SKM-1 treated with dmso at 0.1 percent for 144 hours (cell line): ENCODE measurements around the gene SUN2.

Source experiments
- DNase-seq: peaks from one replicate; lab custom pipeline; 2025; ENCODE audit not compliant: unreplicated experiment; lab: John Stamatoyannopoulos, UW

SUN2 gene

DNA sequence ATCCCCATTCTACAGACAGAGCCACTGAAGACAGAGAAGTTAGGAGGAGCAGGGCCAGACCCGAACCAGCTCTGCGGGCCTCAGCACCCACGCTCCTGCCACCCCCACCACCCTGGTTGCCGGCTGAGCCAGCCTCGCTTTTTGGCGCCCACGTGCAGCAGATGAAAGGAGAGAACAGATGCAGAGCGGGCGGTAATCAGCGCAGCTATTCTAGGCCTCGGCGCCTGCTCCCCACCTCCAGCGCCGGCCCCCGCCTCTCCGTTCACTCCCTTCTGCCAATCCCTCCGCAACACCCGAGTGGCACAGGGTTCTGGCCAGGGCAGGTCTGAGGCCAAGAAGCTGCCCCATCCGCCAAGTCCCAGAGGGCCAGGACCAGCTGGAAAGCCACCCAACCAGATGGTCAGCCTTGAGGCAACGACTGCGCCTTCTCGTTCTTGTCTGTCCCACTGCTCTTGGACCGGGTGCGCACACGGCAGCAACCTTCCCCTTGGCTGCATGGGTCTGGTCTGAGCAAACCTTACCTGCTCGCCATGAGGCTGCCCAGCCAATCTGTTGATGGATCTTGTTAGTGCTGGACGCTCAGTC is 21.4 kb upstream of the SUN2 start:
- no peak for DNase-seq

DNA sequence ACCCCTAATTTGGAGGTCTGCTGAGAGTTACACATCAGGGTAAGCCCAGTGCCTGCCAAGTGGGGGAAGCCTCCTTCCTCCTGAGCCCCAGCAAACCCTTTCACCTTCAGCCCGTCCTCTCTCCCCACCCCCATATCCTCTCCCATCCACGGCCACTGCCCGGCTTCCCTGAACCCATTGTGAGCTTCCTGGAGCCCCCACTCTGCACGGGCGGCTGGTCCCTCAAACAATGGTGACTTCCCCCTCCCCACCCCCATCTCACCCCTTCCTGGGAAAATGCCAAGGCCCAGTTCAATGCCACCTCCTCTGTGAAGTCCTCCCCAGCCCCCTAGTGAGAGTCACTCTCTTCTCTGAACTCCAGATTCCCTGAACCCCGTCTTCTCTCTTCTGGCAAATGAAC is 20.3 kb upstream of the SUN2 start:
- DNase-seq = no peak

DNA sequence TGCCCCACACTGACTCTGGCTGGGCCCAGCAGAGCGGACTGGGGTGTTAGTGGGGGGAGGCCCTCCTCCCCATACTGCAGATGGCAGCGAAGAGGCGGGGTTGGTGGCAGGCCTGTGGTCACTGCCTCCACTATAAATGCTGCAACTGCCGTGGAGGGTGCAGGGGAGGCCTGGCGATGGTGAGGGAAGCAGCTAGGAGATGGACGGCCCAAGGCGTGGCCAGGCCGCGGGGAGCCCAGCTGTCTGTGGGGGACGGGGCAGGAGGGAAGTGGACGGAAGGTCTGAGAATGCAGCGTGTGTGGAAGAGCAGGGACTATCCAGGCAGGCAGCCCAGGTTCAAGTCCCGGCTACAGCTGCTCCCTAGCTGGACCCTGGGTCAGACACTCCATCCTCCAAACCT is 19.9 kb upstream of the SUN2 start:
- no peak for DNase-seq

DNA sequence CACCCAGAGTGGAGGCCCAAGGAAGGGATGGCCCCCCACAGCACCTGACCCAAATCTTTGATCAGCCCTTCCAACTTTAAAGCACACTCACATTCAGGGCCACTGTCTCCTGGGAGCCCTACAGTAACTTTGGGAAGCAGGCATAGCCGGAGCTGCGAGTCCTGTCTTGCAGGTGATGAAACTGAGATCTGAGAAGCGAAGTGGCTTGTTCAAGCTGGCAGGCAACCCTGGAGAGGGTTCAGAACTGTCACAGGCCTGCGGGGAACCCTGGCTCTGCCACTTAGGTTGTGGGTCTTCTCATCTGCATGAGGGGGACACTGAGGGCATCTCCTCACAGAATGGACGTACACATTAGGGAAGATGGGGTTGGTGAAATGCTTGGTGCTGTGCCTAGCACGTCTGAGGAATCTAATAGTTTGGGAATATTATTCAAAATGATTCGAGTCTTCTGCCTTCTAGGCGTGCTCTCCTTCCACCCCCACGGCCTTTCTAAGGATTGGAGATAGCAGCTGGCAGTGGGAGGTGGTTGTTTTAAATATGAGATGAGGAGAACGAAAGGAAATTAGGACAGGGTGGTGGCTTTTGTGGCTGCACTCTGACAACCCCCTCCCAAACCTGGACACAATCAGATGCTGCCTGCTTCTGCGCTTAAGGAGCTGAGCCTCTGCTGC is 18.8 kb upstream of the SUN2 start:
- DNase-seq = no peak

DNA sequence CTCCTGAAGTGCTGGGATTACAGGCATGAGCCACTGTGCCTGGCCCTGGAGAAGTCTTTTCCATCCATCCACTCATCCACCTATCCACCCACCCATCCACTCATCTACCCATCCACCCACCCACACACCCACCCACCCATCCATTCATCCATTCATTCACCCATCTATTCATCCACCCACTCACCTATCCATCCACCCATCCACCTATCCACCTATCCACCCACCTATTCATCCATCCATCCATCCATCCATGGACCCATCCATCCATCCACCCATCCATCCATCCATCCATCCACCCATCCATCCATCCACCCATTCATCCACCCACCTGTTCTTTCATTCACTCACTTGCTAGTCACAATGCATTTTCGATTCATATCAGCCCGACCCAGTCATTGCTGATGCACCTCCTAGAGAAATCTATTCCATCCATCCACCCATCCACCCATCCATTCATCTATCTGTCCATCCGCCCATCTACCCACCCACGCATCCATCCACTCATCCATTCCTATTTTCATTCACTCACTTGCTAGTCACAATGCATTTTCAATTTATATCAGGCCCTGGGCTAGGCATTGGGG is 17.7 kb upstream of the SUN2 start:
- DNase-seq = no peak

DNA sequence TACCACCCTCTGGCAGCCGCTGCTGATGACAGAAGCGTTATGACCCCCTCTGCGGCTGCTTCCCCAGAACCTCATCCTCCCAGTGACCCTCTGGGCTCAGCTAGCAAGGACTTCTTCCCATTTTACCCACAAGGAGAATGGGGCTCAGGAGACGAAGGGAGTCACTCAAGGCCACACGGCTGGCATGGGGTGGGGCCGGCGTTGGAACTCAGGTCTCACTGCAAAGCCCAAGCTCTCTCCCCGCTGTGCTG is 16.8 kb upstream of the SUN2 start:
- no peak for DNase-seq

DNA sequence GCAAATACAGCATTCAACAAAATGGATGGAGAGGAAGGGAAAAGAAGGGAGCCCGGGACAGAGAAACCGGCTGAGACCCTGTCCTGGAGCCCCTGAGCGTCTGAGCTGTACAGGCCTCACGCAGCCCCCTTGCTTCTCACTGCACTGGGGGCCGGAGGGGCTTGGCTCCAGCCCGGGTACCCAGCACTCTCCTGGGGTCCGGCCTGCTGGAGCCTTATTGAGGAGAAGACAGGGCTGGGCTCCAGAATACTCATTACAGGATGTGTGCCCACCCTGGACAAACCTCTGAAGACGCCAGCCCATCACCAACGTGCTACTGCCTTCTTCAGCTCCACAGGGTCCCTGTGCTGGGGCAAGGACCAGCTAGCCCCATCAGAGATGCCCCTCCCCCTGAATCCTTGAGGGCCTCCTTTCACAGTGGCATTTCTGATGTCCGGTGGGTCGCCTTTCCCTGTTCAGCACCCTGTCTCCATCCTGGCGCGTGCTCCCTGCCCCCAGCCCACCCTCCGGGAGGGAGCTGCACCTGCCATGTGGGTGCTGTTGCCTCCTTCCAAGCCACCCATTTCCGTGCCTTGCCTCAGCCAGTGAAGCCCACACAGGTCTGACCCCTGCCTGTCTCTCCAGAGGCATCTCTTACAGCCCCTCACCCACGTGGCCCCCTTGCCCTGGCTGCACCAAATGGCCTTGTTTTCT is 14.6 kb upstream of the SUN2 start:
- DNase-seq = no peak

DNA sequence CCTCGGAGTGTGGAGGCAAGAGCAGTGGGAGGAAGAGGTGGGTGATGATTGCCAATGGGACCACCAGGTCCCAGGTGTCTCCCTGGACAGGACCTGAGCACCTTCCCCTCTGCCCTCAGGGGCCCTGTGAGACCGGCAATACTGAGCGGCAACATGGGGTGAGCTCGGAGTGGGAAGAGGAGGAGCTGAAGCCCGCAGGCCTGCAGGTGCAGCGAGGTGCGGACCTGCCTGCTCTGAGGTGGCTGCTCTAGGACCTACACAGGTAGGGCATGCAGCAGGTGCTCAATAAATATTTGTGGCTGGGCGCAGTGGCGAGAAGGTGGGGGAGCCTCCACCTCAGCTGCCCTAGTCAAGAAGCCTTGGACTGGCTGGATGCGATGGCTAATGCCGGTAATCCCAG is 12.2 kb upstream of the SUN2 start:
- DNase-seq = no peak

DNA sequence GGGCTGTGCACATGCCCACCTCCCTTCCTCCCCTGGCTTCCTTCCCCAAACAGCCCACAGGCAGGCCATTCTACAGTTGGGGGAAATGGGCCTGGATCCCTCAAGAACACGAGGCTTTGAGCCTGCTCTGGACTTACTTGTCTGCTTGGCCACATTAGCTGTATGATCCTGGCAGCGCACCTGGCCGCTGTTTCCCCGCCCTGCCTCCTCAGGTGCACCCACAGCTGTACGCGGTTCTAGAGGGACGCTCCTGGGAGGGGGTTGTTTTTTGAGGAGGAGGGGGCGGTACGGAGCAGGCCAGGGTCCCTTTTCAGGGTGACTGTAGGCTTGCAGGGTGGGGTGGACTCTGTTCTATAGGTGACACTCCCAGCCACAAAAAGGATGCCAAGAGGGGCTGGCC is 11.5 kb upstream of the SUN2 start:
- no peak for DNase-seq

DNA sequence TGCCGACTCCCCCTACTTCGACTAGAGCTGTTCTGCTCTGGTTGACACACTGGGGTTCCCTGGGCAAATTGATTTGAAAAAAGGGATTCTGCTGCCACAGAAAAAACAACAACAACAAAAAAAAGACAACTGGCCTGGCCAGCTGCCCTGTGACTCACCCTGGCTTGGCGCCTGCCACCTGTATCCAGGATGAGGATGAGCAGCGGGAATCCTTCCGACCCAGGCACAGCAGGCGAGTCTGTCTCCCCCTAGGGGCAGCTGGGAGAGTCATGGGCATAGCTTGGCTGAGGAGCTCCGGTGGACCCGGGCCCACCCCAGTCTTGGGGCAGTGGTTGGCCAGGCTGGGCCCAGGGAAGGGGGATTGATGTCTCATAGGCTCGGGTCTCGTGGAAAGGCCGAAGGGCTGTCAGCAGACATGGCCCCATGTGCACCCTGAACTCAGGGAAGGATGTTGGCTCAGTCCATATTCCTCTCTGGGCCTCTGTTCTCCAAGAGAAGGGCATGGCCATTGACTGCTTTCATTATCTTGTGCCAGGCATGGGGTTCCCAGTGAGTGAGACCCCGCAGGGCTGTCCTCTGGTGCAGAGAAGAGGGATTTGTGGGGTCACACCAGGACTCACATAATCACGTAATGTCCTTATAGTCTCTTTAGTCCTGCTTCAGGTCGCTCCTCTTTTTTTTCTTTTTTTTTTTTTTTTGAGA is 10.4 kb upstream of the SUN2 start:
- no peak for DNase-seq

DNA sequence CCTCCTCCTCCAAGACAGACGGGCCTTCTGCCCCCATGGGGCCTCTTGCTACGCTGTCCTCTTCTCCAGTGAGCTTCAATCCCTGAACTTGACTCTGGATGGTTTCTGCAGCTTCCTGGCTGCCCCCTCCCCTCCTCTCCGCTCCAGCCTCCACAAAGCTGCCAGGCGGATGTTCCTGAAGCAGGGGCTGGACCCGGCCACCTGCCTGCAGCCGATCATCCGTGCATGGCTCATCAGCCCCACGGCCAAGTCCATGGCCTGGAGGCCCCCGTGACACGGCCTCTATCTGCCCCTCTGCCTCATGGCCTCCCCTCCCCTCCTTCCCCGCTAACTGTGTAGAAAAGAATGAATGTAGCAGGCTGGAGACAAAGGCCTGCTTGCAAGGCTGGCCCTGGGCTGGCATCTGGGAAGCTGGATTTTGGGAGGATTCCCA is 6.8 kb upstream of the SUN2 start:
- no peak for DNase-seq

DNA sequence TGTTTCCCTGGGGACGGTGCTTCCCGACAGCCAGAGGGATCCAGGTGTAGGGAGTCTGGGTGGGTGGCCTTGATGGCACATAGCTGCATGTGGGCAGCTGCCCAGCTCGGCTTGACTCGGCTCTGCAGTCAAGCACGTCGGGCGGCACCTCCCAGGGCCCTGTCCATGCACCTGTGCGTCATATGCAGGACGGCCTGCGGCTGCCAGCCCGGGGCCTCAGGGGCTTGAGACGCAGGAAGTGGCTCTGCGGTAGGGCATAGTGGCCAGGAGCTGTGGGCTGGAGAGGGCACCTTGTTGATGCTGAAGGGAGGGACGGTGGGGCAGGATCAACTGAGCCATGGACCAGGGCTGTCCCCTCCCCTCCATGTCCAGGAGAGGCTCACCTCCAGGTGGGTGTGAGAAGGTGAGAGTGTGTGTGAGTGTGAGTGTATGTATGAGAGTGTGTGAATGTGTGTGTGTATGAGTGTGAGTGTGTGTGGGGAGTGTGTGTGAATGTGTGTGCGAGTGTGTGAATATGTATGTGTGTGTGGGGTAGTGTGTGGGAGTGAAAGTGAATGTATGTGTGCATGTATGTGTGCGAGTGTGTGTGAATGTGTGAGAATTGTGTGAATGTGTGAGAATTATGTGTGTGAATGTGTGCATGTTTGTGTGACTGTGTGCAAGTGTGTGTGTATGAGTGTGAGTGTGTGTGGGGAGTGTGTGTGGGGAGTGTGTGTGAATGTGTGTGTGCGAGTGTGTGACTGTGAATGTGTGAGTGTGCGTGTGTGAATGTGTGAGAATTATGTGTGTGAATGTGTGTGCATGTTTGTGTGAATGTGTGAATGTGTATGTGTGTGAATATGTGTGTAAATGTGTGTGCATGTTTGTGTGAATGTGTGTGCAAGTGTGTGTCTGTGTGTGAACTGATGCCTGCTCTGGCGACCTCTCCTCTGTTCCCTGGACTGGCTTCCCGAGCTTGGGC is 5.7 kb upstream of the SUN2 start:
- DNase-seq = no peak

DNA sequence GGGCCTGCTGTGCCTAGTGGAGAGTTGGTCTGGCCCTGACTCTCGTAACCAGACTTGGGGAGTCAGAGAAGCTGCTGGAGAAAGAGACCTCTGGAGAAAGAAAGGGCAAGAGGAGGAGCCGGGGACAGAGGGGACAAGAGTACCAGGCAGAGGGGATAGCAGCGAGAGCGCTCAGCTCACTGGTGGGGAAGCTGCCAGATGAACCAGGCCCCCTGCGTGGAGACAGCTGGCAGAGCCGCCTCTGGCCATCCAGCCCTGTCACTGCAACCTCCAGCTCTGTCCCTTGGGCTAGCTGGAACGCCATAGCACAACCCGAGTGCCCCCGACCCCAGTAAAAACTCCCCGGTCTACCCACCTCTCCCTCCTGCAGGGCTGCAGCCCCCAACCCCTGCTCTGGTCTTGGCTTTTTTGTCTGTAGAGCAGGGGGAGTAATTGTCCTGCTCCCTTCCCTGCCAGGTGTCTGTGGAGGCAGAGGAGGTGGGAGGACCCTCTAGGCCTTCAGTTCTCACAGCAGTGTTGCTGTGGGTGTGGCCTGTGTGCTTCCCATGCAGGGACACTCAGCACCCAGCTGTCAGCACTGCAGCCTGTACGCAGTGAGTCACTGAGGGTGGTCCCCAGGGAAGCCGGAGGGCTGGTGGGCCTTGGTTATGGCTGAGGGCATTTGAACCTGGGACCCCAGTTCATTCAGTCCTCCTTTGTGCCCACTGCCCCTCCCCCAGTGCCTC is 4.8 kb upstream of the SUN2 start:
- no peak for DNase-seq

DNA sequence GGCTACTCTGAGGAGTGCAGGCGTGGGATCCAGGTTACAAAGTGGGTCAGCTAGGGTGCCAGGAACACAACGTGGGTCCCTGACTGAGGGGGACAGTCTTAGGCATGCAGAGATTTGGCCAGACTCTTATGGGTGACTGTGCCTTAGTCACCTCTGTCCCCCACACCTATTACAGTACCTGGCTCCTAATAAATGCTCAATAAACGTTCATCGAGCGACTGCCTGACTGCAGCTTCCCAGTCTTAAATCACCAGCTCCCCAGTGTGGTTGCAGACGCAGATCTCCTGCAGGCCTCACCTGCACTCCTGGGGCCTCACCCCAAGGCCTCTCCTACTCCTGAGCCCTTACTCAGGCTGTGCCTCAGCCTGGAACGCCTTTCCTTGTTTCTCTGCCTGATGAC is 3.2 kb upstream of the SUN2 start:
- DNase-seq = no peak

DNA sequence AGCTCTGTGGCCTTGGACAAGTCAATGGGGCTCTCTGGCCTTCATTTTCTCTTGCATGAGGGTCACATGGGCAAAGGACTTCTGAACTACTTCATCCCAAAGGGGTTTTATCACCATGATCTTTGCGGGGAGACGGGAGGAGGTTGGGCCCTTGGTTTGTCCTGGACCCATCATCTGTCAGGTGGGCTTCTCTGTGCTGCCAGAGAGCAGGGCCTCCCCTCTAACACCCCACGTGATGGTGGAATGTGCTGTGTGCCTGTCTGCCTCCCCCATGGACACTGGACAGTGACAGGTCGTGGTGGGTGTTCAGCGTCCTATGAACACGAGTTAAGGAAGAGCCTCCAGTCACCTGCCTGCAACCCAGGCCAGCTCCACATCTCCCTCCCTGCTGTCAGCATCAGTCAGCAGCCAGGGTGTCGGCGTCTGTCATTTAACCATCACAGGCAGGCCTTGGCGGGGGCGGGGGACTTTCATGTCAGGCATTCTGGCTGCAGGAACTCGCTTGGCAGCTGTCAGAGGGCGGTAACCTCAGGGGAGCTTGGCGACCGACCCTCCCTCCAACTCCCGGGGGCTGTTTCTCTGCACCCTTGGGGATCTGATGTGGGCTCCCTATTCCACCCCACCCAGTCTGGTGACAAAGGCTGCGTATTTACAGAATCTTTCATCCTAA is 2.6 kb upstream of the SUN2 start:
- no peak for DNase-seq

DNA sequence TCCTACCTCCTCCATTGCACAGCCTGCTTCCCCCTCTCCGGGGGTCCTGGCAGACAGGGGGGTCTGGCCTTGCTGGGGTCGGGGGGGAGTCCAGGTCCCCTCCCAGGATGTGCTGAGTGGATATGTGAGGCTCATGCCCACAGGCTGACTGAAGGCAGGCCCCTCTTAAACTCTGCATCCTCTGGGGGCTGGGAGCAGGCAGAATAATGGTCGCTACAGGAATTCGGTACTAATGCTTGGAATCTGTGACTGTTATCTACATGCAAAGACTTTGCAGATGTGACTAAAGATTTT is 1.6 kb upstream of the SUN2 start:
- DNase-seq = no peak

DNA sequence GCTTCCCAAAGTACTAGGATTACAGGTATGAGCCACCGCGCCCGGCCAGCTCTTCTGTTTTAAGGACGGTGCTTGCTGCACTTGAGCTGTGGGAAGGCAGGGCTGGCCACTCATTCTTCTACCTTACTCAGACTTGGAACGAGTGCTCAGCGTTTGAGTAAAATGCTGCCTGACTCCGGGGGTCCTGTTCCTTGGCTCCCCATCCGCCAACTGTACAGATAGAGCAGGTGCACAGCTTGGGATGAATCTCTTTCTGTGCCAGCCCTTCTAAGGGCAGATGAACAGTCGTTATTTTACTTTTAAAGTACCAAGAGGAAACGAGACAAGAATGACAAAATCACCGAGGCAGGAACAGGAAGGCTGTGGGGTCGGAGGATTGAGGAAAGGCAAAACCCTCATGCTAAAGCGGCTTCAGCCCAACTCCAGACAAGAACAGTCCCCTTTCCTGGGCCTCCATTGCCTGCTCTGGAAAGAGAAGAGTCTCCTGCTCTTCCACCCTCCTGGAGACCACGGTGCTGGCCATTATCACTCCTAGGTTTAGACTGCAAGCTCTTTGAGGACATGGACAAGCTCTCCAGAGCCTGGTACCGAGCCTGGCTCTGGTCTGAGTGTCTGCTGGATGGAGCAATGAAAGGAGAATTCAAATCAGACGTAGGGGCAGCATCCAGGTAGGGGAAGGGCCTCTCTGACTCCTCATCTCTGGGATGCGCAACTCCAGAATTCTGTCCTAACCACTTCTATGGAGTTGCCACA is 1.1 kb upstream of the SUN2 start:
- DNase-seq = no peak

DNA sequence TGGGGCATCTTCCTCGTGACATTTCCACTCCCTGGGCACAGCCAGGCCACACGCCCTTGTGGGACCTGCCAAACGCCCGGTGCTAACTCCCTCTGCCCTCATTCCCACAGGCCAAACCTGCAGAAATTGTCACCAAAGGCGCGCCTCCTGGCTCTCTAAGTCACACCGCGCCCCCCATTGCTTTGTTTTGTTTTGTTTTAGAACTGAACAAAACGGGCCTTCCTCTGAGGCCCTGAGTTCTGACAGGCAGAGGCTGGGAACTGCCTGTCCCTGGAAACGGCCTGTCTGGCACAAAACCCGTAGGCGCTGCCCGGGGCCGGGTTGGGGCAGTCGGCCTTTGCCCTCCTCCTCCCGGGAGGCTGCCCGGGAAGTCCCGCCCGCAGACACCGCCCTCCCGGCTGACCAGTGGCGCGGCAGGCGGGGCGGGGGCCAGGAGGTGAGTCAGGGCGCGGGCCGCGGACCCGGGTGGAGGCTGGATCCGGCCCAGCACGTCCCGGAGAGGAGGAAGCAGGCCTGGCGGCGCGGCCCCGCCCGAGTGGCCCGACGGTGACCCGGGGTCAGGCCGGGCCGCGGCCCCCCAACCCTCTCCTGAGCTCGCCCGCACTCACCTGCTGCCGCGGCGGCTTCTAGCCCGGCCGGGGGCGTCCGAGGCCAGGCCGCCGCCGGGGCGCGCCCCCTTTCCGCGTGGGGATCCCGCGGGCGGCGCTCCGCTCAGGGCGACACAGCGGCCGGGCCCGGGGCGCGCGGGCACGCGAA is 465 bp downstream of the SUN2 start:
- DNase-seq = peak; percentile 47
